ES-I3 (cell line): Measurements from ENCODE around the gene C10orf95.

ENCODE experiments used
- H3K36me3 ChIP-seq: 2 replicates; pipeline ENCODE4 v1.6.1; 2013; ENCODE audit warnings: mild to moderate bottlenecking, low read length, control low read depth, moderate library complexity; ENCODE audit not compliant: insufficient read depth
- H3K4me1 ChIP-seq: 2 replicates; pipeline ENCODE4 v1.6.1; 2013; ENCODE audit warnings: mild to moderate bottlenecking, control low read depth, low read length; ENCODE audit not compliant: insufficient read depth
- H3K9ac ChIP-seq: 2 replicates; pipeline ENCODE4 v1.6.1; 2013; ENCODE audit warnings: low read depth, mild to moderate bottlenecking, low read length, moderate library complexity
- H3K9me3 ChIP-seq: 2 replicates; pipeline ENCODE4 v1.6.1; 2013; ENCODE audit warnings: mild to moderate bottlenecking, low read length, moderate library complexity; ENCODE audit not compliant: control insufficient read depth, insufficient read depth

C10orf95 gene

DNA sequence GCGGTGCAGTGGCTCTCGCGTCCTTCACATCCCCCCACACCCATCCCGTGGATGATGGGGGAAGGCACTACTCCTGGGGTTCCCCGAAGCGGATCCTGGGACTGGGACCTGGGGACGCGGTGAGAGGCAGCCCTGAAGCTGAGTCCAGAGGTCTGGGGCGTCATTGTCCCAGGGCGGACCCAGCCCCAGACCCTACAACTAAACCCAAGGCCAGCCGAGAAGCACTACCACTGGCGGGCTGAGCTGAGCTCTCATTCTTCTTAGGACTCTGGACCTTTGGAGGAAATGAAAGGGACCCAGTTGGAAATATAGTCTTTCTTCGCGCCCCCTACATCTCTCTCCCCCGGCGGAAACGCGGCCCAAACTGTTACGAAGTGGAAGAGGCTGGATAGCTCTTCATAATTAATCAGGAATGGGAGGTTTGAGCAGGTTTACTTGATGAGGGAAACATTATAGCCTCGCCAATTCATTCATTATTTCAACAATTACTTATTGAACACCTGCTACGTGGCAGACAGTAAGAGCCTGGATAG, 31.1 kb downstream of the C10orf95 start:
- Histone ChIP-seq H3K4me1 (peaks cover 3% of the 10 kb centered on the region; the same call in 1 of the 2 replicates), H3K9ac (peak overlapping the region; percentile 88), H3K9me3 (no peaks in the 10 kb centered on the region), H3K36me3 (peaks cover 3% of the 10 kb centered on the region; the same call in 1 of the 2 replicates)

DNA sequence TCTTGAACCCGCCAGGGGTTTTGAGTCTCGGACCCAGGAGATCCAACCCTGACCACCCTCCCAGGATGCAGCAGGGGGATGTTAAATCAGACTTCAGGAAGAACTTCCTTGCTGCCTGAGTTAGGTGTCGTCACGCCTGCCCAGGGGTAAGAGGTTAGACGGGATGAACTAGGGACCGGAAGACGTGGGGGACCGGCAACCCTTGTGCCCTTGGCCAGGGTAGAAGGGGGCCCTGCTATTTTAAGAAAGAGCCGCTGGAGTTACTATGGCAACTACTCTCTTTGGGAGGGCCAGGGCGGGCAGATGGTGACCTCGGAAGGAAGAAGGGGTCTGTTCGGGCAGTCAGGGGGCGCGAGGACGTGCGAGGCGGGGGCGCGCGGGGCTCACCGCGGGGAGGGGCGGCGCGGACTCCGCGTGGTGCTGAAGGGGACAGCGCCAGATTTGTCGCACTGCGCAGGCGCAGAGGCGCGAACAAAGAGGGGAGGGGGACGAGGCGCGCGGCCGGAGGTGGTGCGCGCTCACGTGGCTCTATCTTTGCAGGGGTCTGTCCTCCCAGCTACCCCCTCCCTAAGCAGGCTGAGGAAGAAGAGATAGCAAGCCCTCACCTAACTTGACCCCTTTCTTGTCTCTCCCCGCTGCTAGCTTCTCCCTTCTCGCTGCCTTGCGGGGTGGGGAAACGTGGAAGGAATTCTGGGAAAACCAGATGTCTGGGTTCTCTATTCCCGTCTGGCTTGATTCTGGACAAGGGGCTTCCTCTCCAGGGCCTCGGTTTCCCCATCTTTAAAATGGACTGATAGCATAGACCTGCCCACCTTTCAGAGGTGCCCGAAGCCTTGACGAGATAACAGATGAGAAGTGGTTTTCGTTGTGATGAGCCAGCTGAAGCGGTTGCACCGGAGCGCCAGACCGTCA, 31.8 kb downstream of the C10orf95 start:
- Histone ChIP-seq H3K36me3 (peaks cover 2% of the 10 kb centered on the region; the same call in 1 of the 2 replicates), H3K9me3 (no peaks in the 10 kb centered on the region), H3K9ac (peak overlapping the region; percentile 88; the same call in 1 of the 2 replicates), H3K4me1 (peaks cover 3% of the 10 kb centered on the region; the same call in 1 of the 2 replicates)

DNA sequence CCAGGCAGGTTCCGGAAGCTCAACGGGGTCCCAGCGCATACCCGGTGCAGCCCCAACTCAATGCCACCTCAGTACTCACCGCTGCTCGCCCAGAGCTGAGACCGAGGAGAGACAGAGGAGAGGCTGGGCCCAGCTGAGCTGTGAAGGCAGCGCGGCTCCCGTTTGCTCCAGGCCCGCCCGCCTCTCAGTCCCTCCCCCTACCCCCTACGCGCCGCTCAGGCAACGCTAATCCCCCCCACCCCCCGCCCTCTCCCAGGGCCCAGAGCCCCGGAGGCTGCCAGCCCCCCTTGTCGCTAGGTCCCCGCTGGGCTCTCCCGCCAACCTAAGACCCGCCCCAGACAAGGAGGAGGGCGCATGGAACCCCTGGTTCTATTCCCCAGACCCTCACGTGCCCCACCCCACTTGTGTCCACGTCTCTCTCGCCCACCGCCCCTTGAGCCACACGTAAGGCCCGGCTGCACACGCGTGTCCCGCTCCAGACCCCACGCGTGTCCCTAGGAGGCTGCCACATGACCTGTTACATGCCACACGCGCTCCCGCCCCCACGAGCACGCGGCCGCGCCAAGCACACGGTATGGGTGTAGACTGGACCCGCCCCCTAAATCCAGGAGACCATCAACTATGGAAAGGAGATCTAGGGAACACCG, 32.6 kb downstream of the C10orf95 start, which contains the start of gene PSD:
PSD (minus strand) TSS at position 164 of the 647 bp plus-strand sequence. CDS start 1,747 bp downstream, outside the sequence.
- Histone ChIP-seq H3K36me3 (no peaks in the 10 kb centered on the region), H3K4me1 (peaks cover 3% of the 10 kb centered on the region; the same call in 1 of the 2 replicates), H3K9ac (peak within 1 kb of the TSS; percentile 88; the same call in 1 of the 2 replicates), H3K9me3 (no peaks in the 10 kb centered on the region)

DNA sequence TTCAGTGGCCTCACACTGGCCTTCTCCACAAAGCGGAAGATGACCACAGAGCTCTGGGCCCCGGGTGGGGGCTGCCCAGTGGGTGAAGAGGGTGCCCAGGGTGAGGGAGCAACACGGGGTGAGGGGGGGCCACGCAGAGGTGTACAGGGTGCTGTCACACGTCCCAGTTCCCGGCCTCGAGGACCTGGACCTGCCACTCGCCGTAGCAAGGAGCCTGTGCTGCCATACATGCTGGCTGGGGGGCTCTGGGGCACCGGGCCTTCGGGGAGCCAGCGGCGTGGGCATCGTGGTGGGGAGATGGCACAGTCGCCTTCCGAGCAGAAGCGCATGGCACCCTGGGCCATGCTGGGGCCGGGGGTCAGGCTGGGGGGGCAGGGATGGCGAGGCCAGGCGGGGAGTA, 34.6 kb downstream of the C10orf95 start:
- Histone ChIP-seq H3K9me3 (no peaks in the 10 kb centered on the region), H3K9ac (no peak overlapping the region), H3K36me3 (no peaks in the 10 kb centered on the region), H3K4me1 (peaks cover 9% of the 10 kb centered on the region)

DNA sequence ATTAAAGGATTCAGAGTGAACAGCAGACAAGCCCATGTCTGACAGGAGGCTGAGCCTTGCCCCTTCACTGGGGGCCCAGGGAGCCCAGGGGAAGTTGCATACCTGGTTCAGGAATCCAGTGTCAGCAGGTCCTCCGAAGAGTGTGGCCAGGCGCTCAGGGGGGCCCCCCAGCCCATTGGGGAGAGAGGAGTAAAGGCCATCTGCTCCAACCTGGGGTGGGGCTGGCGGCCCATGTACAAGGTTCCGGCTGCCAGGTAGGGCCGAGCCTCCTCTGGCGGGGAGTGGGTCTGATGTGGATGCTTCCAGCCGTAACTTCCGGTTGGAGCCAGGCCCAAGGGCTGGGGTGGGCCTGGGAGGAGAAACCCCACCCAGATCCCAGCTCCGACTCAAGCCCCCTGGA, 35.1 kb downstream of the C10orf95 start:
- Histone ChIP-seq H3K36me3 (no peaks in the 10 kb centered on the region), H3K4me1 (peaks cover 12% of the 10 kb centered on the region), H3K9ac (no peak overlapping the region), H3K9me3 (no peaks in the 10 kb centered on the region)

DNA sequence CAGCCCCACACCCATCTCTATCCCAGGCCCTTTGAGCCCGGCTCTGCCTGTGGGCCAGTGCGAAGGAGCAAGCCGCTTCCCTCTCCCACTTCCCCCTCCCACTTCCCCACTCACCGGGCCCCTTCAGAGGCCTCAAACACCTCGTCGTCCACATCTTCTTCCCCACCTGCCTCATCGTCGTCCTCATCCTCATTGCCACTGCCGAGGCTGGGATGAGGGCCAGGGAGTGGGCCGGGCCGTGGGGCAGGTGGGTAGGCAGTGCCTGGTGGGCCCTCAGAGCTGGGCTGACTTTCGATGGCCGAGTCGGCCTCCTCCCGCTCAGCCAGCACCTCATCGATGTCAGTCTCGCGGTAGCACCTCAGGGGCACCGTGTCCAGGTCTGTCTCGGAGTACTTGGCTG, 36.6 kb downstream of the C10orf95 start:
- no peaks in the 10 kb centered on the region for H3K36me3 ChIP-seq
- peaks cover 21% of the 10 kb centered on the region for H3K4me1 ChIP-seq
- H3K9me3 ChIP-seq = no peaks in the 10 kb centered on the region
- H3K9ac ChIP-seq = no peak overlapping the region

DNA sequence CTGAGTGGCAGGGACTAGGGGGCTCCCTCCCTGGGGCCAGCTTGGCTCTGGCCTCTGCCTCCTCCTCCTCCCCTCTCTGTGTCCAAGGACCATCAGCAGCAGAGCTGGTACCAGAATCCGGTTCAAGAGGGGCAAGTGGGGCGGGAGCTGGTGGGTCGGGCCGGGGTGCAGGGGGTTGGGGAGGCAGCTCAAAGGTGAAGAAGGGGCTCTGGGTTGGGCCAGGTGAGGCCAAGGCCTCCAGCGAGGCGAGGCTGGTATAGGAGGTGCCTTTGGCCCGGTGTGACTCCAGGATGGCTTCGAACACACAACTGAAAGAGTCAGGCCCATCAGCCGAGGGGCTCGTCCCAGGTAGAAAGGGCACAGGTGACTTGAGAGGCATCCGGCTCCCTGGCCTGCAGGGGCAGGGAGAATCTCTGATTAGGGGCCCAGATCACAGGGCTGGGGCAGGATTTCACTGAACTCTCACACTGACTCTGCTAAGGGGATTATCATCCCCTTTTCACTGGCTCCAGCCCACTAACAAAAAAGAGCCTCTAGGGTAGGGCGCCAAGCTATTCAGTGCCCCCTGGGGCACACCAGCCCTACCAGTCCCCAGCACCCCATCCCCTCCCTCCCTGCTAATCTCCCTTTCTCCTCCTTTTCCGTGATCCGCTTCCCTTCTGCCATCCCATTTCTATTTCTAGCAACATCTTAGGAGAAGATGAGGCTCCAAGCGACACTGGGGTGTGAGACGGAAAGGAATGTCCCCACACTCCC, 37.4 kb downstream of the C10orf95 start:
- Histone ChIP-seq H3K9ac (no peak overlapping the region), H3K4me1 (peaks cover 24% of the 10 kb centered on the region), H3K9me3 (no peaks in the 10 kb centered on the region), H3K36me3 (no peaks in the 10 kb centered on the region)

DNA sequence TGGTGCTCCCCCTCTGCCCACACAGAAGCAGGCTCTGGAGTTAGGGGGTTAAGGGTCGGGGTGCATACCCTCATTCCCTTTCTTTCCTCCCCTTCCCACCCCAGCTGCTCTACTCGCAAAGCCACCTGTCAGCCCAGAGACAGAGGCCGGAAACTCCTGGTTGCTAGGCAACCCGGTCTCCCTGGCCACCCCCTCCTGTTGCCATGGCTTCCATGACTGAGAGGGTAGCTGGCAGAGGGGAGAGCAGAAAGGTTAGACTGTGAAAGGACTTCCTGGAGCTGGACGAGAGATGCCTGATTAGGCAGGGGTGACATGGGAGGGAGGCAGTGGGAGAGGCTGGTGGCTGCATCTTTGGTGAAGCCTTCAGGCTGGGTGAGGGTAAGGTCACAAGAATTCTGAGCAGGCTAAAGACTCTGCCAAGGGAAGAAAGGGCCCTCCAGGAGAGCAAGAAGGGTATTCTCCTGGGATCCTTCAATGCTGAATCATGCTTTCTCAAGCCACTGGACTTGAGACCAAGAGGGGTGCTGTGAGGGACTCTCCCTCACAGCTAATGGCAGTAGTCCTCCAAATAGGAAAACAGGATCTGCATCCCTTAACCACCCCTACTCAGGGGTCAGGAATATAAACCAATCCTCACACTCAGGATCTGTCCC, 38.2 kb downstream of the C10orf95 start:
- peaks cover 24% of the 10 kb centered on the region for H3K4me1 ChIP-seq
- no peaks in the 10 kb centered on the region for H3K36me3 ChIP-seq
- H3K9ac ChIP-seq = no peak overlapping the region
- no peaks in the 10 kb centered on the region for H3K9me3 ChIP-seq

DNA sequence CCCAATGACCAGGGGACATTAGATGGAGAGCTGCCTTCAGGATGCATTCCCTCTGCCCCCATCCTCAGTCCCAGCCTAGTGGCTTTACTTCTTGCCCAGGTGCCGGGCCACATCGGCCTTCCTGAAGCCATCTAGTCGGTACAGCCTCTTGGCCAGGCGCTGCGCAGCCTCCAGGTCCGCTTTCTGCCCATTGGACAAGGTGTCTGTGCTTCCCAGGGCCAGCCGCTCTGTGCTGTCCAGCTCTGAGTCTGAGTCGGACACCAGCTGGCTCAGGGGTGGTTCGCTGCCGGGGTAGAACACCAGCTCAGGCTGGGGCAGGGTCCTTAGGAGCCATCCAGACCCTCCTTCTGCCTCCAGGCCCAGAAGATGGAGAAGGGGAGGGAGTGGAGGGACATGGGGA, 39.0 kb downstream of the C10orf95 start:
- H3K9ac ChIP-seq = no peak overlapping the region
- H3K4me1 ChIP-seq = peaks cover 24% of the 10 kb centered on the region
- no peaks in the 10 kb centered on the region for H3K9me3 ChIP-seq
- no peaks in the 10 kb centered on the region for H3K36me3 ChIP-seq

DNA sequence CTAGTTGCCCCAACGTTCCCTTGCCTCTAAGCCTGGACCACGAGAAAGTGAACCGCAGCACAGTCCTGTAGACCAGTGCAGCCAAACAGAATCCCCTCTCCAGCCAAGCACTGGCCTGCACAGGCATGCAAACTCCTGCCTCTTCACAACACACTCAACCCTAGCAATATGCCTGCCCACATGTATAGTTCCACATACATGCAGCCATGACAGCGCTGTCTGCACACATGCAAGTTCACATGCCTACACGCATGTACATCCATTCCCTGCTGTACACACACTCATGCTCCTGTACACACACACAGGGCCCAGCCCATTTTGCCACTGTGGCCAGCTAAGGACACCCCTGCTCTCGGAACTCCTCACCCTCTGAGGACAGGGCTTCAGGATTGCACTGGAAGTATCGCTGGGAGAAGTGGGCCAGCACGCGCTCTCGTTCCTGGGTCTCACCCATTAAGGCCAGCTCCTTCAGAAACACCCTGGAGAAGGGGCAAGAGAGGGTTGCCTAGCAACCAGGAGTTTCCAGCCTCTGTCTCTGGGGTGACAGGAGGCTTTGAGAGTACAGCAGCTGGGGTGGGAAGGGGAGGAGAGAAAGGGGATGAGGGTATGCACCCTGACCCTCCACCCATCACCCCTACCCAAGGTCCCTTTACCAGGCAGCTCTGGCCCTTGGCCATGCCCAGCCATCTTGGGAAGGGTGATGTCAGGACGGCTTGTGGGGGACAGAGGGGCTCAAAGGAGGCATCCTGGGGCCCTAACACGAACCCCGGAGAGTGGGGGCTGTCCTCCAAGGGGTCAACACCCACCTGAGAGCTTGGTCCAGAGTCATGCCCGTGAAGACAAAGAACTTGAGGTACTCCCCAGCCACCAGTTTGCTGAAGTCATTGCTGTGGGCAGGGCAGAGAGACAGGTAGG, 39.7 kb downstream of the C10orf95 start:
- Histone ChIP-seq H3K9me3 (no peaks in the 10 kb centered on the region), H3K9ac (peak overlapping the region; percentile 60; the same call in 1 of the 2 replicates), H3K4me1 (peaks cover 24% of the 10 kb centered on the region), H3K36me3 (no peaks in the 10 kb centered on the region)

DNA sequence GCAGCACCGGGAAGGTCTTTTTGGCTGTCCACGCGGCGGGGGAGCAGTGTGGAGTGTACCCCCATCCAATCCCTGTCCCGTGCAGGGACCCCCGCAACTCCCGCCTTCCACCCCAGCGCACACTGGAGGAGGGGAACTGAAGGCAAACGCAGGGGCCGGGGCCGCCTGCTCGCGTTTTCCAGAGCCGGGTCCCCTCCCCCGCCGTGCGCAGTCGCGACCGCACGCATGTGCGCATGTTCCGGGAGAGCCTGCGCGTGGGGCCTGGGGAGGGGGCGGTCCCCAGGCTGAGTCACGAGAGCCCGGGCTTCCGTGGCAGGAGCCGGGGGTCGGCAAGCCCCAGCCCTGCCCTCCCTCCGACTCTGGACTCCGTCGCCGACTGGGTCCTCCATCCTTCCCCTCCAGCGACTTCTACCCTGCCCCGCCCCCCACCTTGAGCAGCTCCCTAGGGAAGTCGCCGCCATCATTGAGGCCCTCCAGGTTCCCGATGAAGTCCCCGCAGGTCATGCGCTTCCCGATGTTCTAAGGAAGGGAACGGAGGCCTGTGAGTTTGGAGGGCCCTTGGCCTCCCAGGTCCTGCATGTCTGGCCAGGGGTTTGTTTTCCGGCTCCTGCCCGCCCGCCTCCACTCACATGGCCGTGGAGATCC, 40.8 kb downstream of the C10orf95 start:
- Histone ChIP-seq H3K36me3 (no peaks in the 10 kb centered on the region), H3K4me1 (peaks cover 21% of the 10 kb centered on the region), H3K9me3 (no peaks in the 10 kb centered on the region), H3K9ac (peak overlapping the region; percentile 60)

DNA sequence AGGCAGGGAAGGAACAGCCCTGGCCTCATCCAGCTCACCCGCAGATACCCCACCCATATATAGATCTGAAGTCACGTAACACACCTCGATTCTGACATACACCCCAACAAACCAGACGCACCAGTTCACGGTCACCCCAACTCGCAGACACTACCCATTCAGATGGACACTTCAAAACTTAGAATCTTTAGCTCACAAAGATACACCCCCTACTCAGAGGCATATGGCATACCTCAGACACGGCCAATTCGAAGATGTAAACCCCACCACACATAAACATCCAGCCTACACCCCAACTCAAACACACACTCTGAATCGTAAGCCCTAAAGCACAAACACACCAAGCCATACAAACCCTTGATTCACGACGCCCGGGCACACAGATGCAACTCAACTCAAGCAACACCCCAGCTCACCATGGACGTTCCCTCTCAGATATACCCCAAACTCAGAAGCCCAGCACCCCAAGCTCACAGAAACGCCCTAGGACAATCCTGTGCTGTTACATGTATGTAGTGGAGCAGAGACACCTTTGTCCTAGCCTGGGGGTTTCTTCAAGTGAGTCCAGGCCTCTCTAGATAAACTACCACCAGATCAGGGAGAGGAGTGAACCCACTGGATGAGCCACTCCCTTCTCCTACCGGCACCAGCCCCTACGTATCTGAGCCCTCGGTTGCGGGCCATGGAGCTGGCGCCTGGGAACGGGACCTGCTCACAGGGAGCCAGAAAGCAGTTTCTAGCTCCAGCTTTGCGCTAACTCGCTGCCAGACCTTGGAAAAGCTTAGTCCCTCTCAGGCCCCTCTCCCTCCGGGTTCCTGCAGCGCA, 41.5 kb downstream of the C10orf95 start:
- H3K9ac ChIP-seq = peak overlapping the region; percentile 60
- H3K4me1 ChIP-seq = peaks cover 21% of the 10 kb centered on the region
- no peaks in the 10 kb centered on the region for H3K36me3 ChIP-seq
- no peaks in the 10 kb centered on the region for H3K9me3 ChIP-seq
